HepG2 (cell line): ENCODE data around the gene SBK1.
"Not testable (repeated sequence)": the region's sequence is repeated elsewhere in the genome, so short reads cannot be mapped to it uniquely, and the experiment has no call there.

Experiments used
- HDAC2 ChIP-seq: sonication (generic); formaldehyde crosslinking; IDR thresholded peaks from 2 replicates; pipeline ENCODE4 v1.4.0; 2020; ENCODE audit warnings: missing genetic modification reagents
- POLR2A ChIP-seq, 2 experiments: IDR thresholded peaks; 2 replicates each; pipeline ENCODE4 v1.6.1; 2011; ENCODE audit warnings: low read depth in 2 of 2, low read length in 2 of 2, mild to moderate bottlenecking in 1 of 2, moderate library complexity in 1 of 2; ENCODE audit not compliant: insufficient read depth in 1 of 2
- SP2 ChIP-seq: sonication (generic); formaldehyde crosslinking; IDR thresholded peaks from 2 replicates; pipeline ENCODE4 v1.5.1; 2020; ENCODE audit warnings: mild to moderate bottlenecking, missing genetic modification reagents
- ZNF83 ChIP-seq: sonication (generic); formaldehyde crosslinking; IDR thresholded peaks from 2 replicates; pipeline ENCODE4 v1.4.0; 2020; ENCODE audit warnings: missing genetic modification reagents, mild to moderate bottlenecking, borderline replicate concordance

GRCh38 chr16:28367926-28368325 is 75.6 kb downstream of the SBK1 start:
- TF ChIP-seq POLR2A (IDR thresholded peaks at IDR 0.05; ENCODE audit: insufficient read depth in 1 of 2, low read depth in 2 of 2, low read length in 2 of 2); SP2 (CRISPR knock-in tag); HDAC2 (CRISPR knock-in tag); ZNF83 (CRISPR knock-in tag): not testable (repeated sequence)
